OCI-LY7 (cell line): ENCODE measurements around the gene GIMD1. TPM values are rescaled to one million over a fixed set of nuclear protein-coding genes. Genes with fewer than 3 reads are reported as not detected.

ENCODE experiments used
- BruUV-seq: library from RNA; stranded (reverse); fragments of 400-500 nt; replicated peaks from 2 replicates; lab custom pipeline; 2021; lab: Mats Ljungman, UMichigan
- CTCF ChIA-PET: fragments of 300-600 bp; sonication (Branson Sonifier 250); formaldehyde crosslinking; loops from one replicate; lab custom pipeline; 2022; ENCODE audit warnings: antibody characterized with exemption; ENCODE audit not compliant: unreplicated experiment; lab: Charles Lee
- POLR2A ChIA-PET: fragments of 300-600 bp; sonication (Branson Sonifier 250); formaldehyde crosslinking; loops from one replicate; lab custom pipeline; 2022; ENCODE audit warnings: antibody characterized with exemption; lab: Charles Lee
- DNase-seq: peaks from one replicate; pipeline ENCODE4 v3.0.0-alpha.2; 2015; ENCODE audit warnings: low spot score
- H2AFZ ChIP-seq: fragments of 200-600 bp; sonication (generic), shearing (Covaris generic); 2 replicates; pipeline ENCODE4 v1.6.1; 2014; ENCODE audit warnings: mild to moderate bottlenecking, antibody characterized with exemption, low read length, moderate library complexity
- H3K27ac ChIP-seq: fragments of 200-600 bp; sonication (generic); 2 replicates; pipeline ENCODE4 v1.5.1; 2014; ENCODE audit warnings: mixed run types, low read depth, mild to moderate bottlenecking, moderate library complexity, low read length, inconsistent platforms; ENCODE audit not compliant: poor library complexity, severe bottlenecking
- H3K36me3 ChIP-seq: fragments of 200-600 bp; sonication (generic); 2 replicates; pipeline ENCODE4 v1.6.1; 2014; ENCODE audit warnings: mild to moderate bottlenecking, antibody characterized with exemption, low read length, moderate library complexity, mixed read lengths; ENCODE audit not compliant: insufficient read depth
- H3K4me1 ChIP-seq: fragments of 200-600 bp; sonication (generic); 2 replicates; pipeline ENCODE4 v1.5.1; 2014; ENCODE audit warnings: mild to moderate bottlenecking, low read length; ENCODE audit not compliant: insufficient read depth, poor library complexity, severe bottlenecking
- H3K4me2 ChIP-seq: fragments of 200-600 bp; sonication (generic); 2 replicates; pipeline ENCODE4 v1.6.1; 2014; ENCODE audit warnings: mild to moderate bottlenecking, low read length
- H3K4me3 ChIP-seq: fragments of 200-600 bp; sonication (generic); 2 replicates; pipeline ENCODE4 v1.5.1; 2014; ENCODE audit warnings: mild to moderate bottlenecking, low read depth, low read length; ENCODE audit not compliant: poor library complexity, severe bottlenecking
- H3K79me2 ChIP-seq: fragments of 200-600 bp; sonication (generic); 2 replicates; pipeline ENCODE4 v1.6.1; 2016; ENCODE audit warnings: low read depth, mild to moderate bottlenecking, low read length, moderate library complexity, mixed read lengths; ENCODE audit not compliant: insufficient read depth
- H3K9me2 ChIP-seq: fragments of 200-600 bp; sonication (generic); 2 replicates; pipeline ENCODE4 v1.6.1; 2016; ENCODE audit warnings: mild to moderate bottlenecking, low read length, mixed read lengths; ENCODE audit not compliant: insufficient read depth
- H3K9me3 ChIP-seq: fragments of 200-600 bp; sonication (generic); 2 replicates; pipeline ENCODE4 v1.6.1; 2014; ENCODE audit warnings: mild to moderate bottlenecking, mixed run types, low read length, mixed read lengths
- H4K20me1 ChIP-seq: fragments of 200-600 bp; sonication (generic); 2 replicates; pipeline ENCODE4 v1.6.1; 2014; ENCODE audit warnings: mild to moderate bottlenecking, antibody characterized with exemption, low read length, moderate library complexity, mixed read lengths; ENCODE audit not compliant: insufficient read depth
- CTCF ChIP-seq: fragments of 200-600 bp; sonication (generic); conservative IDR thresholded peaks from 2 replicates; pipeline ENCODE4 v1.5.1; 2014; ENCODE audit warnings: mild to moderate bottlenecking, antibody characterized with exemption, low read length, moderate library complexity, mixed read lengths
- EZH2phosphoT487 ChIP-seq: fragments of 200-600 bp; sonication (generic); IDR thresholded peaks from 2 replicates; pipeline ENCODE4 v1.6.1; 2018; ENCODE audit warnings: low read depth, borderline replicate concordance, mild to moderate bottlenecking, mixed run types, antibody characterized with exemption, low read length, moderate library complexity, mixed read lengths
- intact Hi-C: fragments of 100-400 bp; cut with micrococcal nuclease; formaldehyde crosslinking; loops from one replicate; pipeline ENCODE4 v1.10.0; 2022; ENCODE audit not compliant: unreplicated experiment
- total RNA-seq, 2 experiments: library from RNA; depleted of rRNA in 1 of 2; stranded (reverse); fragments of >200 nt in 1 of 2; shearing (Covaris generic) in 1 of 2; gene quantifications; 2 replicates each; pipeline ENCODE4 v1.2.3, GENCODE V29; 2014 to 2022

Gene GIMD1
- total RNA-seq, 2 experiments from 2014 or later = not detected

GRCh38 chr4:106385853-106386393 lies 17.3 kb upstream of the GIMD1 start:
- no peaks in the 10 kb centered on the region for H3K9me2 ChIP-seq
- DNase-seq = no peak
- no TSS peak for BruUV-seq
- no peaks in the 10 kb centered on the region for H3K36me3 ChIP-seq
- no peak overlapping the region for H3K4me2 ChIP-seq
- no peaks in the 10 kb centered on the region for H4K20me1 ChIP-seq
- H3K27ac ChIP-seq = no peak overlapping the region
- no peak overlapping the region for H2AFZ ChIP-seq
- no peaks in the 10 kb centered on the region for H3K79me2 ChIP-seq
- POLR2A ChIA-PET = interaction anchor here (0.8 to 1.1 kb wide), 2 partner anchors 10 kb away, joined by 3 read pairs; no protein-coding TSS in a partner anchor
- H3K4me1 ChIP-seq = no peaks in the 10 kb centered on the region
- H3K9me3 ChIP-seq = no peaks in the 10 kb centered on the region
- CTCF ChIA-PET = no interaction called here
- intact Hi-C loops = no loop called here
- TF ChIP-seq EZH2phosphoT487 = no peak
- TF ChIP-seq CTCF = no peak
- no peak overlapping the region for H3K4me3 ChIP-seq

GRCh38 chr4:106384878-106385277 lies 16.3 kb upstream of the GIMD1 start:
- POLR2A ChIA-PET = interaction anchor here (0.5 to 1.1 kb wide), 2 partner anchors 11 to 280 kb away, joined by 3 read pairs; no protein-coding TSS in a partner anchor
- no peaks in the 10 kb centered on the region for H3K36me3 ChIP-seq
- BruUV-seq = no TSS peak
- no peaks in the 10 kb centered on the region for H3K4me1 ChIP-seq
- no peak for DNase-seq
- H3K27ac ChIP-seq = no peak overlapping the region
- H3K9me2 ChIP-seq = no peaks in the 10 kb centered on the region
- no peaks in the 10 kb centered on the region for H4K20me1 ChIP-seq
- H2AFZ ChIP-seq = no peak overlapping the region
- intact Hi-C loops = no loop called here
- no peak overlapping the region for H3K4me3 ChIP-seq
- CTCF ChIA-PET = interaction anchor here (1.4 kb wide), 1 partner anchor 15 kb away, joined by 3 read pairs; no protein-coding TSS in a partner anchor
- no peaks in the 10 kb centered on the region for H3K79me2 ChIP-seq
- H3K4me2 ChIP-seq = no peak overlapping the region
- no peaks in the 10 kb centered on the region for H3K9me3 ChIP-seq
- TF ChIP-seq CTCF = no peak
- no peak for TF ChIP-seq EZH2phosphoT487

GRCh38 chr4:106380179-106380578 lies 11.6 kb upstream of the GIMD1 start:
- intact Hi-C loops = no loop called here
- no peak overlapping the region for H3K4me2 ChIP-seq
- POLR2A ChIA-PET = interaction anchor here (0.6 to 0.7 kb wide), 2 partner anchors 80 to 310 kb away, joined by 3 read pairs; no protein-coding TSS in a partner anchor

More at GRCh38 chr4:106380179-106380578, 11.6 kb upstream of the GIMD1 start:
- no peak for TF ChIP-seq EZH2phosphoT487
- TF ChIP-seq CTCF = no peak
- CTCF ChIA-PET = no interaction called here
- no peaks in the 10 kb centered on the region for H3K9me2 ChIP-seq
- H2AFZ ChIP-seq = no peak overlapping the region
- H3K4me1 ChIP-seq = no peaks in the 10 kb centered on the region
- no peak for DNase-seq
- H3K79me2 ChIP-seq = no peaks in the 10 kb centered on the region
- no peak overlapping the region for H3K4me3 ChIP-seq
- BruUV-seq = no TSS peak
- no peak overlapping the region for H3K27ac ChIP-seq
- H3K9me3 ChIP-seq = no peaks in the 10 kb centered on the region
- no peaks in the 10 kb centered on the region for H3K36me3 ChIP-seq
- H4K20me1 ChIP-seq = no peaks in the 10 kb centered on the region
